Measurements from ENCODE around the gene KCTD17. TPM values are rescaled to one million over a fixed set of nuclear protein-coding genes. Genes with fewer than 3 reads are reported as not detected.

KCTD17 gene
- polyA plus RNA-seq, 2 of the 4 experiments (the other 2 are of a cell fraction) = 18.7 to 37.1 TPM

GRCh38 chr22:37012262-37012904 is 39.2 kb upstream of the KCTD17 start:
- Histone ChIP-seq H3K4me3 (no peak overlapping the region), H3K4me1 (peaks cover 18% of the 10 kb centered on the region), H3K27ac (peak overlapping the region in 1 of 2 experiments; percentile 53; a peak in 2 of 6 replicates), H3K9me3 (no peaks in the 10 kb centered on the region), H3K4me2 (no peak overlapping the region)
- DNase-seq (ENCODE audit: low read depth in 1 of 2, low spot score in 1 of 2) = no peak
- no peak for FAIRE-seq
- ChIA-PET CTCF (interaction anchor here (0.9 to 1.6 kb wide), 3 partner anchors 14 to 32 kb away, joined by 3 to 5 read pairs (median 4); no protein-coding TSS in a partner anchor), POLR2A (no interaction called here)
- TF ChIP-seq RNF2 (IDR thresholded peaks at IDR 0.05; ENCODE audit: borderline replicate concordance, low read depth) (no peak), PBX3 (IDR thresholded peaks at IDR 0.05) (no peak), KDM5A (IDR thresholded peaks at IDR 0.05) (no peak), CEBPB (IDR thresholded peaks at IDR 0.05) (no peak), ZFP36 (IDR thresholded peaks at IDR 0.05; ENCODE audit: borderline replicate concordance, partially characterized antibody) (no peak), EP300 (IDR thresholded peaks at IDR 0.05) (no peak), NFE2L2 (conservative IDR thresholded peaks at IDR 0.05; ENCODE audit: low read length) (no peak), MAFK (IDR thresholded peaks at IDR 0.05; ENCODE audit: partially characterized antibody) (no peak), E2F6 (IDR thresholded peaks at IDR 0.05; ENCODE audit: borderline replicate concordance, low read depth) (no peak), RCOR1 (IDR thresholded peaks at IDR 0.05; ENCODE audit: low read depth, low read length) (no peak), SMC3 (IDR thresholded peaks at IDR 0.05) (no peak), KDM1A (IDR thresholded peaks at IDR 0.05; ENCODE audit: low read depth) (no peak), POLR2AphosphoS2 (conservative IDR thresholded peaks at IDR 0.05; ENCODE audit: low read length) (no peak), JUN (IDR thresholded peaks at IDR 0.05) (no peak), POLR2A (IDR thresholded peaks at IDR 0.05; ENCODE audit: low read length) (no peak), ZSCAN20 (CRISPR knock-in tag; IDR thresholded peaks at IDR 0.05) (no peak), BHLHE40 (IDR thresholded peaks at IDR 0.05; ENCODE audit: low read depth, low read length) (no peak), HES2 (IDR thresholded peaks at IDR 0.05) (no peak), TFCP2L1 (CRISPR knock-in tag; IDR thresholded peaks at IDR 0.05) (no peak), RARB (CRISPR knock-in tag; IDR thresholded peaks at IDR 0.05) (no peak)
- no peak; a peak in 1 of 6 replicates for ATAC-seq
- 75% methylated on average over 8 of the region's 9 CpGs for WGBS (ENCODE audit: missing lambda C conversion rate)

GRCh38 chr22:37012956-37013355 is 38.6 kb upstream of the KCTD17 start:
- ATAC-seq (no peak), DNase-seq (ENCODE audit: low read depth in 1 of 2, low spot score in 1 of 2) (no peak), FAIRE-seq (no peak)
- POLR2A ChIA-PET = no interaction called here
- TF ChIP-seq MAX (IDR thresholded peaks at IDR 0.05) (no peak), HEYL (CRISPR knock-in tag; IDR thresholded peaks at IDR 0.05) (no peak), E2F6 (IDR thresholded peaks at IDR 0.05; ENCODE audit: borderline replicate concordance, low read depth) (no peak), TP53 (CRISPR knock-in tag; IDR thresholded peaks at IDR 0.05) (no peak), BCL3 (IDR thresholded peaks at IDR 0.05) (no peak), CBX2 (IDR thresholded peaks at IDR 0.05; ENCODE audit: borderline replicate concordance, low read depth) (no peak), HMGXB4 (CRISPR knock-in tag; IDR thresholded peaks at IDR 0.05; ENCODE audit: borderline replicate concordance) (no peak), ZNF302 (CRISPR knock-in tag; IDR thresholded peaks at IDR 0.05) (no peak), CEBPB (IDR thresholded peaks at IDR 0.05) (no peak), CTCF (IDR thresholded peaks at IDR 0.05) (no peak), JUN (IDR thresholded peaks at IDR 0.05) (no peak), RARB (CRISPR knock-in tag; IDR thresholded peaks at IDR 0.05) (no peak), SREBF2 (IDR thresholded peaks at IDR 0.05) (no peak)
- CTCF ChIA-PET = interaction anchor here (0.9 to 1.6 kb wide), 3 partner anchors 13 to 31 kb away, joined by 3 to 5 read pairs (median 4); no protein-coding TSS in a partner anchor
- Histone ChIP-seq H3K27ac (no peak overlapping the region), H3K4me1 (peaks cover 23% of the 10 kb centered on the region), H3K4me3 (no peak overlapping the region), H3K4me2 (no peak overlapping the region), H3K9me3 (no peaks in the 10 kb centered on the region)
- WGBS (ENCODE audit: missing lambda C conversion rate) = 71% methylated on average over 10 of the region's 10 CpGs

All from A549 (cell line).